GM12875 (cell line): ENCODE data around the gene ARCN1.
A peak's percentile ranks its signal among the peaks of the same experiment; 100 is the strongest.

Source experiments
- H3K4me3 ChIP-seq: one replicate; pipeline ENCODE4 v1.5.1; 2011; ENCODE audit warnings: low read depth, low read length, control low read depth
- CTCF ChIP-seq: IDR thresholded peaks from 2 replicates; pipeline ENCODE4 v1.5.1; 2011; ENCODE audit warnings: low read depth, mild to moderate bottlenecking, control low read depth, inconsistent platforms, low read length, moderate library complexity, borderline replicate concordance; ENCODE audit not compliant: insufficient read depth

The ARCN1 gene

DNA sequence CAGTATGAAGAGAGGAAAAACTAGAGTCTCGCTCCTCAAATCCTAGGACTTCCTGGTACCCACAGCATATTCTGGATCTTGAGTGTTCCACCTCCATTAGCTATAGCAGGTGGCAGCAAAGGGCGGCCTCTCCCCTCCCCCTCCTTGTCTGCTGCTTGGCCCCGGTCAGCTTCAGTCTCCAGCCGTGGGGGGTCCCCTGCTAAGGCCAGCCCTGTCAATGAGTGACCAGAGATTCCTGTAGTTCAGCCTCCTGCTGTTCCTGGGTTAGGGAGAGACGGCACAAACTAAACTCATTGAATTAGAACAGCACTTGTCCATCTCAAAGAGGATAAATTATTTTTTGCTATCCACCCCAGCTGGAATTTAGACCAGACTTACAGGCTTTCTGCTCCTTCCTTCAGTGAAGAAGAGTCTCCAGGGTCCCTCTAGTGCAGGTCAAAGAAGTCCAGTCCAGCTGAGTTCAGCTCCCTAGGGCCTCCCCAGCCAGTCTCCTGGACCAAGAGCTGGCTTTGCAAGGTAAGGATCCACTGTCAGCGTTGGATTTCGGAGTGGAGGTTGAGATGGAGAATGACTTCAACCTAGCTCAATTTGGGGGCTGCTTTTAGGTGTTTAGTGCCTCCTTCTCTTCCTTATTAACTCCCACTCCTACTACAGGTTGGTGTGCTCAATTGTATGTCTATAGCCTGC is 34.1 kb downstream of the ARCN1 start:
- no peak for TF ChIP-seq CTCF

DNA sequence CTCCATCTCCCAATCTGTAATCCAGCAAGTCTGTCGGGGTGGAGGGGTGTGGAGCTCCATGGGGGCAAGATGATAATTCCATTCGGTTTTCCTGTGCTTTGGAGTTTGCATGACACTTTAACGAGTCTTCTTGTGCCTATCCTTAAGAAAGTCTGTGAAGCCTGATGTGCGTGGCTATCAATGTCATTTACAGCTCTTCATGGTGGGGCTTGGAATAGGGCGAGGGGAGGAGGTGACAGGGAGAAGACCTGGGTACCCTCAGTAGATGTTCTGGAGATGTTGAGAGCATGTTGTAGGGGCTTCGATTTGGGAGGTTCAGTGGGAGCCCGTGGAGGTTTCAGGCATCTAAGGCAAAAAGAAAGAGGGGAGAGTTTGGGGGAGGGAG is 34.6 kb downstream of the ARCN1 start:
- TF ChIP-seq CTCF: no peak
- no peak overlapping the region for H3K4me3 ChIP-seq

More for the DNA sequence above, 34.1 kb downstream of the ARCN1 start:
- H3K4me3 ChIP-seq: no peak overlapping the region

DNA sequence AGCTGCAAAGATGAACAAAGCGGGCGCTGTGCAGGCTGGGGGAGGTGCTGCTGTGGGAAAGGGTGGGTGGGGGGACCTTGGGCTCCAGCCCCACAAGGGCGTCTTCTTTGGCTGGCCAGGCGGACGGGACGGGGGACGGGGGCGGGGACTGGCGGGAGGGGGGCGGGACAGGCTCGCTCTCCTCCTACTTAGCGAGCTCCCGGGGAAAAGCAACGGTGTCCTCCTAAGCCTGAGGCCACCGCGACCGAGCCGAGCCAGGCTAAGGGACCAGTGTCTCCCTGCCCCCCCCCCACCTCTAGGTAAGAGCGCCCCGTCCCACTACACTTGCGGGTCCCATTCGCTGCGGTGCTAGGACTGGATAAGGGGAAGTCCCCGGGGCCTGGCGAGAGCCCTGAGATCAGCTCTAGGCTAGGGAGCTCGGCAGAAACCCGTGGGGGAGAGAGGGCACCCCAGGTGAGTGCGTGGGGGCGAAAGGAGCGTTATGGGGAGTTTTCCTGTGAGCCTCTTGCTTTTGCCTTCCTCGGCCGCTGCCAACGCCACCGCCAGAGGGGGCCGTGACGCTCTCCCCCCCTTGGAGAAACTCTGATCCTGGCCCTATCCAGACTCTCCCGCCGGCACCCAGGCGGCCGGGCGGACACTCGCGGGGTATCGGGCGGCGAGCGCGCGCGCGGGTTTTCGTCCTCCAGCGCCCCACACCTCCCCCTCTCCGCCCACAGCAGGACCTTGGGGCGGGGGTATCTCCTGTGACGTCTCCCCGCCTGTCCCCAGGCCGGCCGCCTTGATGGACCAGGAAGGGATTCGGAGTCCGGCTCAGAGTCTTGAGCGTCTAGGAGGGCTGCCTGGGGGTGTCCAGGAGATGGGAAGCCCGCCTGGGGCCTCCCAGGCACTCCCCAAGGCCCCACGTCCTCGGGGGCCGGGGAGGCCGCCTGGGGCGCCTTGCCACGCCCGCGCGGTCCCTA is 35.5 kb downstream of the ARCN1 start, which contains the start of gene PHLDB1:
TSS of gene PHLDB1 (plus strand) at position 215 of the 959 bp plus-strand sequence. CDS start 6,222 bp downstream, outside the sequence.
- TF ChIP-seq CTCF: peak; percentile 44
- H3K4me3 ChIP-seq: peak within 1 kb of the TSS; percentile 41

- TF ChIP-seq CTCF: no peak
These were observed 36.4 kb downstream of the ARCN1 start for GRCh38 chr11:118608360-118609227.

DNA sequence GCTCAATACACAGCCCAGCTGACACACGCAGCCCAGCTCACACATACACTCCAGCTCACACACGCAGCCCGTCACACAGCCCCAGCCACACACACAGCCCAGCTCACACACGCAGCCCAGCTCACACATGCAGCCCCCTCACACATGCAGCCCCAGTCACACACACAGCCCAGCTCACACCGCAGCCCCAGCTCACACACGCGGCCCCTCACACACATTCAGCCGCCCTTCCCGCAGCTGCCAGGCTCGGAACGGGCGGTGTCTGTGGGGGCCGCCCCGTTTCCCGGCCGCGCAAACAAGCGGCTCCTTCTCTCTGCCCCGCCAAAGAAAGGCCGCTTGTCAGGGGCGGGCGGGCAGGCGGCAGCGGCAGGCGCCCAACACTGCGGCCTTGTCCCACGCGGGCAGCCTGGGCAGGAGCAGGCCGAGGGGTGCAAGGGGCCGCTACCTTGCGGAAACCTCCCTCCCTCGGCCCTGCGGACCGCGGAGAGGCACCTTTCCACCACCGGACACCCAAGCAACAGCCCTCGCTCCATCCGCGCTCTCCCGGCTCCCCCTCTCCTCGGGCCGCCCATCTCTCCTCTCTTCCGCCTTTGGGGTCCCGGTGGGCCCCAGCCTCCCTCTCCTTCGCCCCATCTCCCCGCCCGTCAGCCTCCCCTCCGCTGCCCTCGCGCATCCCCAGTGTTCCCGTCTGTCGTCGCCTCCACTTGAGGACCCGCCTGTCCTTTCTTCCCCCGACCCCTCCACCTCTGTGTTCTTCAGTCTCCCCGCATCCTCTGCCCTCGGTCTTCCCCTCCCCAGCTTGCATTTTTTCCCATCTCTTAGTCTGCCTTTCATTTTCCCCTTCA is 37.4 kb downstream of the ARCN1 start:
- no peak overlapping the region for H3K4me3 ChIP-seq
- no peak for TF ChIP-seq CTCF

More at GRCh38 chr11:118608360-118609227, 36.4 kb downstream of the ARCN1 start:
- peak overlapping the region; percentile 41 for H3K4me3 ChIP-seq

GRCh38 chr11:118610225-118610772 is 38.1 kb downstream of the ARCN1 start:
- no peak overlapping the region for H3K4me3 ChIP-seq
- TF ChIP-seq CTCF: no peak
